Hematopoietic multipotent progenitor cell treated with erythropoietin and hydrocortisone succinate and interleukin-3 and kit ligand, for 15 days (in vitro differentiated cells): Measurements from ENCODE around the gene C15orf61.

ENCODE experiments used
- DNase-seq: peaks from one replicate; pipeline ENCODE4 v3.0.0-alpha.2; 2015; ENCODE audit warnings: low spot score

The C15orf61 gene

DNA sequence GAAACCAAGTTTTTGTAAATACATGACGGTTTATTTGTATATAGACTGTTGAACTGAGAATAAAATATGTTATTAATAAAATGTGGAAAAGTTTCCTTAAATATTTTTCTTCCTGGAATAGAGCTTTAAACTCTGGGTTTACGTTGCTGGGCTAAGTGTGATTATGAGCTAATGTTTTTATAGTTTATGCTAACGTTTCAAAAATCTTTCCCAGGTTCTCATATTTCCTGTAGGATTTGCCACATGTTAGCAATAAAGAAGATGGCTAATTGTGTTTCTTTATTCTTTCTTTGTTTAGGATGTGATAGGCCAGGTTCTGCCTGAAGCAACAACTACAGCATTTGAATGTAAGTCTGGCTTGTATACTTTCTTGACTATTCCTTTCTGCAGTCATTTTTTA is 28.8 kb downstream of the C15orf61 start:
- DNase-seq: no peak

DNA sequence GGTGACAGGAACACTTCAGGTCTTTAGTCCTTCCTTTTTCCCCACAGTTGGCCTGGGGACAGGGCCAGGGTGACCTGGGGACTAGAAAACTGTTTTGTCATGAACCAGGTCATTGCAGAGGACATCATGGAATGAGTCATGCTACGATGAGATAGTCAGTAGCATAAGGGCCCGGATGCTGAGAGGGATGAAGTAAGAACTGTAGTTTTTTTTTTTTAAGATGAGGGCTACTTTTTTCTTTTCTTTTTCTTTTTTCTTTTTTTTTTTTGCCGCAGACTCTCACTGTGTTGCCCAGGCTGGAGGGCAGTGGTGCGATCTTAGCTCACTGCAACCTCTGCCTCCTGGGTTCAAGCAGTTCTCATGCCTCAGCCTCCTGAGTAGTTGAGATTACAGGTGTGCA is 29.6 kb downstream of the C15orf61 start:
- DNase-seq: no peak

DNA sequence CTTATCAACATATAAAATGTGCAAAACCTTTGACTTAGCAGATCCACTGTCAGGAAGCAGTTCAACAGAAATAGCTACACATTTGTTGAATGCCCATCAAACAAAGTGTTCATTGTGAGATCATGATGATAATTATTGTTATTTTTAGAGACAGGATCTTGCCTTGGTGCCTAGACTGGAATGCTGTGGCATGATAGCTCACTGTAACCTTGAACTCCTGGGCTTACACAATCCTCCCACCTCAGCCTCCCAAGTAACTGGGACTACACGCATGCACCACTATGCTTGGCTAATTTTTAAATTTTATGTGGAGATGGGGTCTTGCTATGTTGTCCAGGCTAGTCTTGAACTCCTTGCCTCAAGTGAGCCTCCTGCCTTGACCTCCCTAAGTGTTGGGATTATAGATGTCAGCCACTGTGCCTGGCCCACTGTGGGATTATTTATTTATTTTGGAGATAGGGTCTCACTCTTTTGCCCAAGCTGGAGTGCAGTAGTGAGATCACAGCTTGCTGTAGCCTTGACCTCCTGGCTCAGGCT is 30.3 kb downstream of the C15orf61 start:
- no peak for DNase-seq

DNA sequence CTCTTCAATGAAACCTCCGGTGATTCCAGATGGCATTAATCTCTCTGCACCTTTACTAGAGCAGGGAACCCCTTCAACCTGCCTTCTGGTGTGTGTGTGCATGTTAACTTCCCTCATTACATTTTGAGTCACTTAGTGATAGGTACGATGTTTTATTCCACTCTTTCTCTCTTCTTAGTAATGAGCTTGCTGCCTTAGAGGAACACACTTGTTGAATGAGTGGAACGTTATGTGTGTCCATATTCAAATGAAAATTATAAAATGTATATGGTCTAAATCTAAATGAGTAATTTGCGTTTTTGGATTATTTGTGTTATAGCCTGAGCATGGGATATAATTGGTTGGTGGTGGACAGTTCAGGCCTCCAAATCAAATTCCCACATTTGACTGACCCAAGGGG is 33.6 kb downstream of the C15orf61 start:
- DNase-seq: no peak

DNA sequence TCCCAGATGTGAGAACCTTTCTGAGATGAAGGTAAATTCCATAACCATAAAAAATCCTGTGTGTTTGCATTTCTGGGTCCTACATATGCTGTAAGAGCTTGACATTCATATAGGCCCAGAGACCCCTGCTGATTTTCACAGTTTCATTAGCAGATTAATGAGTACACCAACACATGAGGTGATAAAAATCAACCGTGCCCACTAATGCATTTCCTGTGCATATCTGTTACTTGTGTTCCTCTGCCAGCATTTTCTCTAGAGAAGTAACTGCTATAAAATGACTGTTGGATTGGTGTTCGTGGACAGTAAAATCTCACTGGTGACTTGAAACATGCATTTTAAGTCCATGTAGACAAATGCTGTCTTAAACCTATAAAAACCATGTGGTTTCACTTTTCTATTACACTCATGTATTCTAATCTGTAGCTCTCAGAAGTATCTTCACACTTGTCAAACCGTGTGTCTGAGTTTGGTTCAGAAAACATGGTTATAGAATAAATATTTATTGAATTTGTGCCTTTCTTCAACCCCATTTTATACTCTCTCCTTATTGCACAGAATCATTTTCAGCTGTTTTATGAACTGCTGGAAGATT is 36.1 kb downstream of the C15orf61 start:
- no peak for DNase-seq

DNA sequence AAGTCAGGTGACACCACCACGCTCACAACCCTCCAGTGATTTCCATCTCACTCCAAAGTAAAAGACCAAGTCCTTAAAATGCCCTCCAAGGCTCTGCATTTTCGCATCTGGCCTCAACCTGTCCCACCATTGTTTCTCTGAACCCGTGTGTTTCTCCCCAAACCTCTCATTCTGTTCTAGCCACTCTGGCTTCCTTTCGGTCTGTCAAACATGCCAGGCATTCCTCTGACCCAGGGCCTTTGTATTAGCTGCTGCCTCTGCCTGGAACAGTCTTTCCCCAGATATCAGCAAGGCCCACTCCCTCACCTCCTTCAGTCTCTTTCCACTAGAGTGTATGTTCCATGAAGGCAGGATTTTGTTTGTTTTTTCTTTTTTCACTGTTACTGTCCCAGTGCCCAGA is 37.6 kb downstream of the C15orf61 start:
- no peak for DNase-seq

DNA sequence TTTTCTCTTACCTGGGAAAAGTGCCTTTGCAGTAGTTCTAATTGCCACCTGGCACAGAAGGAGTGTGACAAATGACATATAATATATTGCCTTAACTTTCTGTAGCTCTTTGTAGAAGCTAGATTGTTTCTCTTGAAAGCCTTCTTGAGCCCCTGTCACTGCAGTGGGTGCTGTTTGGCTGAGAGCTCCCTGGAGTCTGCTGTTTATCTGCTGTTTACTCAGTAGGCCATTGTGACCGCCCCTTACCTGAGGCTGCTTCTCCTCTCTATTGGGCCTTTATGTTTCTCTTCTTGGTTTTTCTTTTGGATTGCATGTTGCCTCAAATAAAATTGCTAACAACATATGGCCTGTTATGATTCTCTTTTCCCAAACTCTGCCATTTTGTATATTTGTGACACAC is 38.2 kb downstream of the C15orf61 start:
- DNase-seq: no peak

DNA sequence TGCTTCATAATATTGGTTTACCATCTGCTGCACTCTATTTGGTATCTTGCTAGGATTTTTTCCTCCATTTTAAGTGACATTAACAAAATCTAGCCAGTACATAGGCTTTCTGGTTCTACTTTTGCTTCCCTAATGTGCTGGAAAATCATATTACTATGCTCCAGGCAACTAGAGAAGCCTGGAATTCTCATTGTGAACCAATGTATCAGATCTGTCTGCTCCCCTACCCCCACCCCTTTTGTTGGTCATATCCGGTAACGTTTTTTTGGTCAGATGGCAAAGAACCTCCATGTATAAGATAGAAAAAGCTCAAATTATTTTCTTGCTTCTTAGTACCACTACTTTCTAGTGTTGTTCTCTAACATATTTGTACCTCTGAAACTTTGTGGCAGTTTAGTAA is 38.6 kb downstream of the C15orf61 start:
- DNase-seq: no peak

DNA sequence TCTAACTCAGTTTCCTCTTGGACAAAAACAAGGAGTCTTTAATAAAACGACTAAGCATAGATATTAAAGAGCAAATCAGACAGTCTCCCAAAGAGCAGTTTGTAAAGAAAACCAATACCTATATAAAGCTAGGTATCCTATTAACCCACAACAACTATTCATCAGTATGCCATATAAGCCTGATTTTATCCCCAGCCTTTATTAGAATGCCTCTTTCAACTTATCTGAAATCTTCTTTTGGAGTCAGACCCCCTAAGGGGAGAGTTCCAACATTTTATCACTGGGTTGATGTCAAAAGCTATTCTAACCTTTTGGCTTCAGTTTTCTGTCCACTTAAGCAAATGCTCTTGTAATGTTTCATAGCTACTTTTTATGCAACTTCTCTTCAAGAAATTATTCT is 39.4 kb downstream of the C15orf61 start:
- DNase-seq: no peak

DNA sequence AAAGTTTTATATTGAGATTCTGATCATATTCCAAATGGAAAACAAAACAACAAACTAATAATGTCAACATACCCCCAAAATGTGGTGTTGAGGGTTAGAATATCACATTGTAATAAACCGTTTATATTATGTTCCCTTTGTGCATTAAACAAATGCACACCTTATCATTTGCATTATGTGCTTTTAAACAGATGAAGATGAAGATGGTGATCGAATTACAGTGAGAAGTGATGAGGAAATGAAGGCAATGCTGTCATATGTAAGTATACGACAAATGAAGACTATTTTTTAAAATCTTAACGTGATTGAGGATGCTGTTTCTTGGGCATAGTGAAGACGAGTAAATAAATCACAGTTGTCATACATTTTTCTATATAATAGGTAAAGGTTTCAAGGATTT is 42.2 kb downstream of the C15orf61 start:
- no peak for DNase-seq

DNA sequence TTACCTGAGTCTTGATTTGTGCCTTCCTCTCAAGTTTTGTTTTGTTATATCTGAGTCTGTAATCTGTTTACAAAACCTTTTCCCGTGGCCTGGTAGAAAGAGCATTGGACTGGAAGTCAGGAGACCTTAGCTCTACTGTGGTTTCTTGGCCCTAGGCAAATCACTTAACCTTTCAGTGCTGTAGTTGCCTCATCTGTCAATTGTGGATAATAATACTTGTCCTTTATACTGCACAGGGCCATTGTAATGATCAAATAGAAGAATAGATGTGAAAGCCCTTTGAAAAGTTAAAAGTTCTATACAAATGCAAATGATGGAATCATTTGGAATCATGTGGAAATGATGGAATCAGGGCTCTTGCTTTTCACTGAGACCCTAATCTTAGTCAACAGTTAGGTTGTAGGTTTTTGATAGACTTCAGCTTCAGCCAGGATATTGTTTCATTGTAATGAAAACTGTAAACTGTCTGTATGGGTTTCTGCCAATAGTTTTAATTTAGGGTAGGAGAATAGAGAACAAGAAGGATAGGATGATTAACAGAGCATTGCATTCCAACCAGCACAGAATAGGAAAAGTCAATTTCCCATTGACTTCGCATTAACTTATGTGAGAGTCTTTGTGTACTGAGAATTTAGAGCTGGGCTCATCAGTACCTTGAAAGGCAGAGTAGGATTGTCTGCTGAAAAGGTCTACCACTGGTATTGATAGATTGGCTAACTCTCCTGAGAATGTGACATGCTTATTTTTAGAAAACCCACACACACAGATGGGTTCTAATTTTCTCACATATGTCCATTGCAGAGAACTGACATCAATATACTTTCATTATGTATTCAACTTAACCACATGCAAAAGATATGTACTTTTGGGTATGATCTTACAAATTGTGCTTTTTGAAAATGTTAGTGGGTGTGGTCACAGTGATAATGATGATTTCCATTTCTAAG is 43.4 kb downstream of the C15orf61 start:
- no peak for DNase-seq

DNA sequence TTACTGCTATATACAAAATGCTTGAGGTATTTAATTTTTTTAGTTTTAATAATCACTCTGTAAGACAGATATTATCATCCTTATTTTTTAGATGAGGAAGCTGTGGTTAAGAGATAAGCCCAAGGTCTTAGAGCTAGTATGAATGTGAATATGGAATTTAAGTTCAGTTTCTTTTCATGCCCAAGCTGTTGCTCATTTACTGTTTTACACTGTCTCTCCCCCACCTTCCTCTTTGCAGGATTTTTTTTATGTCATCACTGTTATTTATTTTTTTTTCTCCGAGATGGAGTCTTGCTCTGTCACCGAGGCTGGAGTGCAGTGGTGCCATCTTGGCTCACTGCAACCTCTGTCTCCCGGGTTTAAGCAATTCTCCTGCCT is 44.0 kb downstream of the C15orf61 start:
- DNase-seq: no peak

DNA sequence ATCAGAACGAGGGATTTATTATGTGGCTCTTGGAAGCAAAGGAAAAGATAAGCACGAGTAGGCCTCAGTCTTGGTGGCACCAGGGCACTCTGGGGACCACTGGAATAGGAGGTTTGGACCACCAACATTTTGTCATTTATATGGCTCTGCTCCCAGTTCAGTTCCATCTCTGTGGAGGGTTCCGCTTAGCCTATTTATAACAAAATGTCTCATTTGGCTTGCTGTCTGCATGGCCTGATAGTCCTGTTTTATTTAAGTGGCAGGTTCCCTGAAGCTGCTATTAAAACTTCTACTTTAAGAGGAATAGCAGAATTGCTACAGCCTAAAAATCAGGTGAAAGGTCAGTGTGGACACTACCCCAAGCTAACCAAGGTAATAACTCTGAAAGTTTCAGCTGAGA is 48.7 kb downstream of the C15orf61 start:
- DNase-seq: no peak

DNA sequence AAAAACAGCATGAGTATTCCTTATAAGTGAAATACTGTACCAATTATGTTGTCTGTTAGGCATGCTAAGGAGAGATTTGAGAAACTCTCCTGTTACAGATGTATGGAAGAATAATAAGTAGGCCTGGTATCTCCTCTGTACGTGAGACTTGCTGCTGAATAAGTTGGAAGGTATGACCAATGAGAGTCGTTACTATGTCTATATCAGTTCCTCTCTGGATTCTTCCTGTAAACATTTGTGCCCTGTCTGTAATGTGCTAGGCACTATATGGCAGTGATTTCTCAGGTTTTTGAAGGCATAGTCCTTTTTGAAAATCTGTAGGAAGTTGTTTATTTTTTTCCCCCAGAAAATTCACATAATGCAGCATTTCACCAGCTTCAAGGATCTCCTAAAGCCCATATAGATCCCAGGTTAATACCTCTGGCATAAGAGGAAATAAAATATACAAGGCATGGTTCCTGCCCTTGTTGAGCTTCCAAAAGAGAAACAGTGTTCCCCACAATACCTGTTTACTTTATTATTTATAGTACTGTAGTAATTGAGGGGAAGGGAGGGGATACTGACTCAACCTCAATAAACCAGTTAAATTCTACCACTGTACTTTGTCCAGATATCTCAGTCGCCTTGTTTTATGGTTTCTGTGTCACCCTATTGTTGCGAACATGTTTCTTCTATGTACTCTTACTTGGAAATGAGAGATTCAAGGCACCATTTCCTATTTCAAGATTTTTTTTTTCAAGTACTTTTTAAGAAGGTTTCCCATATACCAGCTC is 50.1 kb downstream of the C15orf61 start:
- no peak for DNase-seq

DNA sequence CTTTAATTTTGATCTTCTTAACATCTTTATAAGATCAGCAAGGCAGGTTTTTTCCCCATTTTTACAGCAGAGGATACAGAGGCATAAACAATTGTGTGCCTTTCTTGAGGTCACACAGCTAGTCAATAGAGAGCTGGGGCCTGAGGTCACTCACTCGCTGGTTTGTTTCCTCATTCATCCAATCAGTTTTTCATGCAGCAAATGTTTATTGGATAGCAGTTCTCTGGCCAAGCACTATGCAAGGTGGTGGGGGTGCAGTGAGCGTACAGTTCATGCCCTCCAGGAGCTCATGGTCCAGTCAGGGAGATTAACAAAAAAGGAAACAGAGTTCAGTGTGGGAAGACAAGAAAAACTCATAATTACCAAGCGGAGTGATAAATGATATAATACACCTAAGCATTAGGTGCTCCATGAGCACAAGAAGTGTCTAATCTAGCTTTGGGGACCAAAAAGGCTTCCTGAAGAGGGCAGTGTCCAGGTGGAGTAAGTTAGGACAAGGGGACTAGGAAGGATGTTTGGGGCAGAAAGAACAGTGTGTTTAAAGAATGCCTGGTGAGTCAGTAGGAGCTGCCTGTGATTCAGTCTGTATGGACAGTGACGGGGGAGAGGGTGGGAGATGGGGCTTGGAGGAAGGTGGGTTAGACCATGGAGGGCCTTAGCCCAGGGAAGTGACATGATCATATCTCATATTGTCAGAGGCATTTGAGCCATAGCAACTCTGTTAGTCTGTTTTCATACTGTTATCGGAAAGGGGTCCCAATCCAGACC is 50.9 kb downstream of the C15orf61 start:
- DNase-seq: no peak

DNA sequence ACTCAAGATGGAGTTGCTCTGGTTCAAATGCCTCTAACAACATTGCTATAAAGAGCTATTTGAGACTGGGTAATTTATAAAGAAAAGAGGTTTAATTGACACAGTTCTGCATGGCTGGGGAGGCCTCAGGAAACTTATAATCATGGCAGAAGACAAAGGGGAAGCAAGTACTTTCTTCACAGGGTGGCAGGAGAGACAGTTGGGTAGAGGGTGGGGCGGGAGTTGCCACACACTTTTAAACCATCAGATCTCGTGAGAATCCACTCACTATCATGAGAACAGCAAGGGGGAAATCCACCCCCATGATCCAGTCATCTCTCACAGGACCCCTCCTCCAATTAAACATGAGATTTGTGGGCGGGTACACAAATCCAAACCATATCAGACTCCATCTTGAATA is 52.3 kb downstream of the C15orf61 start:
- no peak for DNase-seq

DNA sequence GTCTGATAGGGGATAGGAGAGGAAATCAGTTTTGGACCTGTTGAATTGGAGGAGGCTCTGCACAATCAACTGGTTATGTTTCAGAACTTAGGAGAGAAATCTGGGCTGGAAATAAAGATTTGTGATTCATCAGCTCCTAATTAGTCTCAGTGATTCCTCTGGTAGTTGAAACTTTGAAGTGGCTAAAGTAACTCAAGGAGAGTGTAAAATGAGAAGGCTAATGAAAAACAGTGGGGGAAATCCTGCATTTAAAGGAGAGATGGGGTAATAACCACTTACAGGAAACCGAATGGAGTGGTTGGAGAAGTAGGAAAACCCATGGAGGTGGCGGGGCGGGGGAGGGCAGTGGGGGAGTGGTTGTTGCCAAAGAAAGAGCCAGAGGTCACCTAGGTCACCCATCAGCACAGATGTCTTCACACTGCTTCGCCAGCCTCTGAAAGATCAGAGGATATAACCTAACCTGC is 54.1 kb downstream of the C15orf61 start:
- no peak for DNase-seq

DNA sequence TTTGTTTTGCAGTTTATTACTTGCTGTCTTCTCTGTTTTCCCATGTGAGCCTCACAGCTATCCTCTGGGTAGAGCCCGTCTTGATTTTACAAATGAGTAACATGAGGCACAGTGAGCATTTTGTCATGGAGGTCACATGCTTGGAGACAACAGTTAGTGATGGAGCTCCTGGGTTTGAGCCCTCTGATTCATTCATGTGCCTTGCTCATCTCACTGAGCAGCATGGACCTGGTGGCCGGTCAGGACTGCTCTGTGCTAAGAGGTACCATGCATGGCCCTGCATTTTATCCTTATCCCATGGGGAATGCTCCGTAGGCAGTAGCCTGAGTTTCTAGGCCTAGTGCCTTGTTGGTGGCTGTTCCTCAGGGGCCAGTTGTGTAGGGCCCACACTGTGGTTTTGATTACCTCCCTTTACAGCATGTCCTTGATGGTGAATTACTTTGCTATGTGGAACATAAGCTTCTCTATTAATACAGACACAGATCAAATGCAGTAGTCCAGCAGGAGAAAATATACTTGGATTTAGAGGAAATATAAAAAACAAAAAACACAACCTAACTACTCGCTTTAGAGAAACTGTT is 57.2 kb downstream of the C15orf61 start:
- DNase-seq: no peak

DNA sequence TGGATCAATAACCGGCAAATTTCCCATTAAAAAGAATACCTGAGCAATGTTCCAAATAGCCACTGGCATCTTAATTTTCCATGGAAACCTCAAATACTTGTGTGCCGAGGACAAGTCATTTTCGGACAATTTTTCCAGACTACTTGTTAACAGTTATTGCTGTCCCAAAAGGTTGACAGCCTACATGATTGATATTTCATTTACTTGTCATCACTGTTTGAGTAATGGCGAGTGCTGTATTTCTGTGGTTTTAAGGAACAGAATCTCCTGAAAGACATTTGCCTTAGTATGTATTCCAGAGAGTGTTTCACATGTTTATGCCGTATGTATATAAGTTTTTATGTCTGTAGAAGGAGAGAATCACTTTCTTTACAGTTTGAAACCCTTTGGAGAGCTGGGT is 58.2 kb downstream of the C15orf61 start:
- DNase-seq: no peak
